Sciatic nerve (tissue), 2 donors: ENCODE measurements around the gene EP400. TPM values are rescaled to one million over a fixed set of nuclear protein-coding genes. Genes with fewer than 3 reads are reported as not detected.
A peak's percentile ranks its signal among the peaks of the same experiment; 100 is the strongest.

Experiments
- ATAC-seq: fragments of 200-7000 bp; cut with Tn5 transposase; one replicate; pipeline ENCODE4 v1.9.1; 2020; ENCODE audit warnings: mild to moderate bottlenecking, moderate library complexity
- DNase-seq: peaks from one replicate; pipeline ENCODE4 v3.0.0-alpha.2; 2020; ENCODE audit warnings: low spot score
- intact Hi-C: fragments of 100-400 bp; cut with DNase I; formaldehyde crosslinking; loops from one replicate; pipeline ENCODE4 v1.14.2; 2022
- total RNA-seq: library from RNA; stranded (reverse); fragmentation: NEBNext Ultra II Directional; extraction: Animal tissue kit (Norgen Biotek cat#: 25700); gene quantifications from one replicate; pipeline ENCODE4 v1.2.1, GENCODE V29; 2021
- donor health status: DM: no; HTN: no; CAD: no.
- donor health status: DM: no; HTN: no; CAD: no.

Gene EP400
- total RNA-seq, 1 donor from 2014 or later = 56.9 TPM

DNA sequence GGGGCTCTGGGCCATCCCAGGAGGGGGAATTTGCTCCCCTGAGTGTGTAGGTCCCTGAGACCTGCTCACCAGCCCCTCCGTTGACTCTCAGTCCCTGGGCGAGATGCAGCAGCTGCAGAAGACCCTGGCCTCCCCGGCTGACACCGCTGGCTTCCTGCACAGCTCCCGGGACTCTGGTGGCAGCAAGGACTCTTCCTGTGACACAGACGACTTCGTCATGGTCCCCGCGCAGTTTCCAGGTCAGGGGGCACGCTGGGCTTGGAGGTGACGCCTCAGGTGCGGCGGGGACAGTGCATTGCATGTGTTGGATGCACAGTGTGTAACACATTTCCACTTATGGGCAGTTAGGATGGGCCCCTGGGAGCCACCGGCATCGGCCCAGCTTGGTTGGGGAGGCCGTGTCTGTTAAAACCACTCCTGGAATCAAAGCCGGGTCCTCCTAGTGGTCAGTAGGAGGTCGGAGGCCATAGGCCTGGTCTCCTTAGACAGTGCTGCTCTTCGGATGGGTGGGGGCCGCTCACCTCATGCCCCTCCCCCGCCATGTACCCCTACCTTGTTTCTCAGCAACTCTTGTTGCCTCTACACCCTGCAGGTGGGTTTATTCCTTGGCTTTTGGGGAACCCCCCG lies 37.8 kb upstream of the EP400 start:
- ATAC-seq (no peak), DNase-seq (no peak)
- intact Hi-C loops = no loop called here

DNA sequence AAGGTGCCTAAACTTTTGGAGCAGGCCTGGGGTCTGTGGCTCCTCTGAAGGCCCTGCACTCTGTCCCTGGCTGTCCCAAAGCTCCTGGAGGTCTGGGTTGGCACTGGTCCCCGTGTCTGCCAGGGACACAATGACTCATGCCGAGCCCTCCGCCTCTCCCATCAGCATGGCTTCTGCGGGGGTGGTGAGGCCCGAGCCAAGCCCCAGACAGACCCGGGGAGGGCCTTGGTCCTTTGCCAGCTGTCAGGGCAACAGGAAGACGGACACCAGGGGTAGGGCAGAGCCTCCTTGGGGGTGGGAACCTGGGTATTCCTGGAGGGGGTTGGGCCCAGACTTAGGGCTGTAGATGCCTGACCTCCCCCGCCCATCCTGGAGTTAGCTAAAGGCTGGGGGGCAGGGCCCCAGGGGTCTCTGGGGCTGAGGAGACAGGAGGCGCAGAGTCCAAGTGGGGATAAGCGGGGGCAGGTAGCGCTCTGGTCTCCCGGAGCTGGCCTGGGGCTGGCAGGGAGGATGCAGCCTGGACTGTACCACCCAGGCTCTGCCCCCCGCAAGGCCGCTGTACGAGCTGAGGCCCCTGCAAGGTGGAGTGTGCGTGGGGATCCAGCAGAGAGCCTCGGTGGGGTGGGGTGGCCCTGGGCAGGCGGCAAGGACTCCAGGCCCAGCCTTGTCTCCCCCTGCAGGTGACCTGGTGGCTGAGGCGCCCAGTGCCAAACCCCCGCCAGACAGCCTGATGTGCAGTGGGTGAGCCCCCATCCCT lies 37.0 kb upstream of the EP400 start:
- DNase-seq (peak; percentile 86), ATAC-seq (peak; percentile 48)
- intact Hi-C loops = no loop called here

GRCh38 chr12:131913666-131914065 lies 36.1 kb upstream of the EP400 start:
- DNase-seq = no peak
- intact Hi-C loops = no loop called here
- ATAC-seq = no peak

DNA sequence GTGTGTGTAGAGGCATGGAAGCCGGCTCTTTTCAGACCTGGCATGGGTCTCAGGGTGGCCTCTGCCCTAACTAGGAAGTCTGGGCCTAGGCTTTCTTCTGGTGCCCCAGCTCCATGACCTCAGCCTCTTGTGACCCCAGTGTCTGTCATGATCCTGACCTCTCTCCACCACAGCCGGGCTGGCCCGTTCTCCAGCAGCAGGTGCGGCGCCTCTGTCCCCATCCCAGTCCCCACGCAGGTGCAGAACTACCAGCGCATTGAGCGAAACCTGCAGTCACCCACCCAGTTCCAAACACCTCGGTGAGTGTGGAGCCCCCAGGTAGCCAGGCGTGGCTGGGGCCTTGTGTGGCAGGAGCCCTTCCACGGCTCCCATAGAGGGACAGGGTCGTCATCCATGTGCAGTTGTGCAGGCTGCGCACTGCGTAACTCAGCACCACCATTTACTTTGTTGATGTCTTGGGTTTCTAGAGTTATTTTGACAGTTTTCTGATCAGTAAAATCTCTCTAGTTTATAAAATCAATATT lies 35.5 kb upstream of the EP400 start:
- ATAC-seq (no peak), DNase-seq (no peak)
- intact Hi-C loops = no loop called here

GRCh38 chr12:131915000-131915689 lies 34.6 kb upstream of the EP400 start:
- ATAC-seq = no peak
- intact Hi-C loops = no loop called here
- DNase-seq = no peak

- DNase-seq = no peak
- intact Hi-C loops = no loop called here
- no peak for ATAC-seq
Measured at GRCh38 chr12:131915823-131916222, 33.9 kb upstream of the EP400 start.

GRCh38 chr12:131916306-131917138 lies 33.2 kb upstream of the EP400 start:
- intact Hi-C loops = no loop called here
- peak; percentile 65 for DNase-seq
- ATAC-seq = no peak

GRCh38 chr12:131917139-131917710 lies 32.5 kb upstream of the EP400 start:
- intact Hi-C loops = no loop called here
- ATAC-seq (no peak), DNase-seq (no peak)

DNA sequence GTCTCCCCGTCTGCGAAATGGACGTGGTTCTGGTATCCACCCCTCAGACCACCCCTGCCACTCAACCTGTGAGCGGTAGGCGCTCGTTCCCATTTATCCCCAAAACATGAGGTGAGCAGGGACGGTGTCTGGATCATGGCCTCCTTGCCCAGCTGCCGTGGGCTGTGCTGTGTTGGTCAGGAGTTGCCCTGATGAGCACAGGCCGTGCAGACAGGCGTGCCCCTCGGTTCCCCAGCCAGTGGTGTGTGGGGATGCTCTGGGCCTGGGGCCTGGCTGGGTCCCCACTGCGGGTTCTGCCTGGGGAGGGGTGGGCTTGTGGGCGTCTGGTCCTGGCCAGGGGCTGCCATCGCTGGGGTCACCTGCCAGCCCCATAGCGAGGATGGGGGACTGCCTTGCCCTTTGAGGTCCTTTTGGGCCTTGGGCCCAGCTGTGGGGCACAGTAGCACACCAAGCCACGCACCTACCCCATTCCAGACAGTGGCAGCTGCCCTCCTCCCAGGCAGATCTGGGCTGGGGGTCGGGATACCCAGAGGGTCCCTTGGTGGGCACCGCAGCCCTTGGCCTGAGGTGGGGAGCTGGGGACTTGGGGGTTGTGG lies 31.9 kb upstream of the EP400 start:
- ATAC-seq (no peak), DNase-seq (no peak)
- intact Hi-C loops = no loop called here

DNA sequence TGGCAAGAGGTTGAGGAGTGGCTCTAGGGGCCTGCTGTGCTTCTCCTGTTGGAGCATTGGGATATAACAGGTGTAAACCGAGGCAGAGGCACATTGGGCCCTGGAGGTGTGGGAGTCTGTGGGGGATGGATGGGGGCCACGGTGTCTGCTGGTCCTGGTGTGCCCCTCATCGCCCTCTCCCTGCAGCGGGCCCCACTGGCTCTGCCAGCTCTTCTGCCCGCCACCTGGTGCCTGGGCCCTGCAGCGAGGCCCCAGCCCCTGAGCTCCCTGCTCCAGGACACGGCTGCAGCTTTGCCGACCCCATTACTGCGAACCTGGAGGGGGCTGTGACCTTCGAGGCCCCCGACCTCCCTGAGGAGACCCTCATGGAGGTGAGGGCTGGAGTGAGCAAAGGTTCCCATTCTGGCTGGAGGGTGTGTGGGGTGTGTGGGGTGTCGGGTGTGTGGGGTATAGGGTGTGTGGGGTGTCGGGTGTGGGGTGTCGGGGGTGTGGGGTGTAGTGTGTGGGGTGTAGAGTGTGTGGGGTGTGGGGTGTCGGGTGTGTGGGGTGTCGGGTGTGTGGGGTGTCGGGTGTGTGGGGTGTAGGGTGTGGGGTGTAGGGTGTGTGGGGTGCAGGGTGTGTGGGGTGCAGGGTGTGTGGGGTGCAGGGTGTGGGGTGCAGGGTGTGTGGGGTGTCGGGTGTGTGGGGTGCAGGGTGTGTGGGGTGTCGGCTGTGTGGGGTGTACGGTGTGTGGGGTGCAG lies 31.3 kb upstream of the EP400 start:
- no peak for DNase-seq
- peak; percentile 33 for ATAC-seq
- intact Hi-C loops = no loop called here

DNA sequence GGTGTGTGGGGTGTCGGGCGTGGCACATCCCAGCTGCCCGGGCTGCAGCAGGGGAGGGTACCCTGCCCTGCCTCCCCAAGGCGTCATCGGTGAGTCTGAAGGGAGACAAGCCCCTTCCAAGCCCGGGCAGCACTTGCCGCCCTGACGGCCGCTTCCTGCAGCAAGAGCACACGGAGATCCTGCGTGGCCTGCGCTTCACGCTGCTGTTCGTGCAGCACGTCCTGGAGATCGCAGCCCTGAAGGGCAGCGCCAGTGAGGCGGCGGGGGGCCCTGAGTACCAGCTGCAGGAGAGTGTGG lies 30.7 kb upstream of the EP400 start:
- DNase-seq = no peak

GRCh38 chr12:131919366-131920156 lies 30.2 kb upstream of the EP400 start:
- DNase-seq (no peak), ATAC-seq (peak; percentile 3)
- intact Hi-C loops = no loop called here

More for the DNA sequence above, 30.7 kb upstream of the EP400 start:
- no peak for ATAC-seq
- intact Hi-C loops = no loop called here

DNA sequence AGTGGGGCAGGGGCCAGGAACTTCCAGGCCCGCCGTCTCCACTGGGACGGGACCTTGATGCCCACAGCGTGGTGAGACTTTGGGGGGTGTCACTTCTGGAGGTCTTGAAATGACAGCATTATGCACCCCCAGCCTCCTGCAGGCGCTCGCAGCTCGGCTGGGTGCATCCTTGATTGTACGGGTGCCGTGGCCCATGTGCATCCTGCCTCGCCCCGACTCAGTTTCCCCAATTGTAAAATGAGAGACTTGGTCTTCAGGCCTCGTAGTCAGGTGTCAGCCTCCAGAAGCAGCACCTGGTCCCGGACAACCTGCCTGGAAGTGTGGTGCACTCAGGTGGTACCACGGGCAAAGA lies 29.6 kb upstream of the EP400 start:
- no peak for ATAC-seq
- intact Hi-C loops = no loop called here
- no peak for DNase-seq

DNA sequence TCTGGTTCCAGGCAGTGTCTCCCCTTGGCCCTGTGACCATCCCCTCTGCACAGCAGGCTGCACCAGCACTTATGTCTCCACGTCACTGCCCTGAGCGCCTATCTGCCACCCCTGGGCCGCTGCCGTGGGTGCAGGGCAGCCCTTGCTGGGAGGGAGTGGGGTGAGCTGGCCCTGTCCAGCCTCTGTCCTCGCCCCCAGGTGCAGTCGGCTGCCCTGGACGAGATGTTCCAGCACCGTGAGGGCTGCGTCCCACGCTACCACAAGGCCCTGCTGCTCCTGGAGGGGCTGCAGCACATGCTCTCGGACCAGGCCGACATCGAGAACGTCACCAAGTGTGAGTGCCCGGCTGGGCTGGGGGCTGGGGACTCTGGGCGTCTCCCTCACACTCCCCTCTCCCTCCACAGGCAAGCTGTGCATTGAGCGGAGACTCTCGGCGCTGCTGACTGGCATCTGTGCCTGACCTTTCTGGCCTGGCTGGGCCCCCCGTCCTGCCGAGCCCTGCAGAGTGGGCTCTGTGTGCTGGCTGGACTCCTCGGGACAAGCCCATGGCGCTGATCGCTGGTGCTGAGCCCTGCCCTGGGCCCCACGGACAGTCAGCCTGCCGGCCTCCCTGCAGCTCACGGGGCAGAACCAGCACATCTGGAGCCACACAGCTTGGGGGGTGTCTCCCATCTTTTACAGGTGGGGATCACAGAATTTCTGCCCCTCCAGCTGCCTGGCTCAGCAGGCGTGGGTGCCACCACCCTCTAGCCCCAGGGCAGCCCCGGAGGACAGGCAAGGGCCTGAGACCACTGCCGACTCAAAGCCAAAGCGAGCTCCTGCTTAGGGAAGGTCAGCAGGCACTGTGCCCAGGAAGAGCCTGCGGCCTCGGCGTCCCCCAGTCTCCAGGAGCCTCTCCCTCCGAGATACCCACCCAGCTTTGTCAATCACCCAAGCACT lies 28.6 kb upstream of the EP400 start:
- intact Hi-C loops = no loop called here
- no peak for DNase-seq
- ATAC-seq = peak; percentile 2

DNA sequence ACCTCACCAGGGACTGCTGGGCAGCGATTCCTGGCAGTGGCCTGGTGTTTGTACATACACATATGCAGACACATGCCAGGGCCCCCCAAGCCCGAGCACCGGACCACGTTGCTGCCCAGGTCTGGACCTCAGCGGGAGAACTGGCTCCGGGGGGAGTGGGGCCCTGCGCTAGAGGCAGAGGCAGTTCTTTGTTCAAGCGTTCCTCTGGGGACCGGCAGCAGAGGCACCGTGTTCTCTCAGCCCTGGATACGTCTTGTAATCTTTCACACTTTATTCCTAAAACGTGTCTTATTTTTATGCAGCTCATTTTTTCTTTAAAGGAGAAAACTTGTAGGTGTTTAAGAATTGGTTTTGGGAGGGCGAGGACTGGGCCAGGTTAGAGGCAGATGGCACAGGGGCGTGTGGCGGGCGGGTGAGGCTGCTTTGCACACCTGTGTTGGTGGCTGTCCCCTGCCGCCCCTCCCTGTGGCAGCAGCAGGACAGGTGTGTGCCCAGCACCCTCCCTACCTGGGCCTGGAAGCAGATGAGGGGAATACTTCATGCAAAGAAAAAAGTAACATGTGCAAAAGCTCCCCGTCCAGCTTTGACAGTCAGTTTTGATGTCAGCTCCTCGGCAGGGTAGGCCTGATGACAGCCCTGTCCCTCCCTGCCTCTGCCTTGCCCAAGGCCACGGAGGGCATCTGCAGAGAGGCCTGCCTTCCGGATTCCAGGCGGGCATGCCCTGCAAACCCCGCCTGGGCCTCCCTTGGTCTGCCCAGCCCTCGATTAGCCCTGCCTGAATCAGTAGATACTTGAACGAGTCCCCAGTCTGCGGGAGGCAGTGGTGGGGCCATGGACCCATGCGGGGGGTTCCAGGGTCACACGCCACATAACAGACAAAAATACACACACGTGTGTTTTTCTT lies 27.6 kb upstream of the EP400 start:
- no peak for DNase-seq
- intact Hi-C loops = no loop called here
- ATAC-seq = peak; percentile 6
